Measurements from ENCODE around the gene C6orf163.

DNA sequence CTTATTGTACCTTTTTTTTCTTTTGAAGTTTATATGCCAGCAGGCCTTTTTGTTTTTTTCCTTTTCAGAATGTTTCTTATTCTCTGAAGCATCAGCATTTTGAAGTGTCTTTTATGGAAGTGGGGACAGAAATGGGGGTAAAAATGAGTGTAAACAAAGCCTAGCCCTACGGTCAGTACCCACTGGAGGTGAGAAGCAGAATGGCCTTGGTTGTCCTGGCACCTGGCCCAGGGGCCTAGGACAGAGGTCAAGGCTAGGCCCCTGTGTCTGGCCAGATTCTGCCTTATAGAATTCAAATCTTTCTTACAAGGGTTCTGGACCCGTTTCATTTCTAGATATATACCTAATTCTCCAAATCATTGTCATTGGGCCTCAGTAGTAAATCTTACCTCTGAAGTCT lies 3.5 kb upstream of the C6orf163 start:
- TF ChIP-seq, protein P1, sequence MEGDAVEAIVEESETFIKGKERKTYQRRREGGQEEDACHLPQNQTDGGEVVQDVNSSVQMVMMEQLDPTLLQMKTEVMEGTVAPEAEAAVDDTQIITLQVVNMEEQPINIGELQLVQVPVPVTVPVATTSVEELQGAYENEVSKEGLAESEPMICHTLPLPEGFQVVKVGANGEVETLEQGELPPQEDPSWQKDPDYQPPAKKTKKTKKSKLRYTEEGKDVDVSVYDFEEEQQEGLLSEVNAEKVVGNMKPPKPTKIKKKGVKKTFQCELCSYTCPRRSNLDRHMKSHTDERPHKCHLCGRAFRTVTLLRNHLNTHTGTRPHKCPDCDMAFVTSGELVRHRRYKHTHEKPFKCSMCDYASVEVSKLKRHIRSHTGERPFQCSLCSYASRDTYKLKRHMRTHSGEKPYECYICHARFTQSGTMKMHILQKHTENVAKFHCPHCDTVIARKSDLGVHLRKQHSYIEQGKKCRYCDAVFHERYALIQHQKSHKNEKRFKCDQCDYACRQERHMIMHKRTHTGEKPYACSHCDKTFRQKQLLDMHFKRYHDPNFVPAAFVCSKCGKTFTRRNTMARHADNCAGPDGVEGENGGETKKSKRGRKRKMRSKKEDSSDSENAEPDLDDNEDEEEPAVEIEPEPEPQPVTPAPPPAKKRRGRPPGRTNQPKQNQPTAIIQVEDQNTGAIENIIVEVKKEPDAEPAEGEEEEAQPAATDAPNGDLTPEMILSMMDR (IDR thresholded peaks at IDR 0.05; ENCODE audit: borderline replicate concordance, extremely low read depth, low read length, poor library complexity, severe bottlenecking), result no peak
- TF ChIP-seq EZH2 (IDR thresholded peaks at IDR 0.05; ENCODE audit: borderline replicate concordance, low read depth, low read length, severe bottlenecking), result no peak
